T-helper 22 cell (primary cell): Measurements from ENCODE around the gene CMIP.

Experiments used
- DNase-seq: peaks from one replicate; pipeline ENCODE4 v3.0.0-alpha.2; 2020; ENCODE audit warnings: low read depth

Gene CMIP

GRCh38 chr16:81462683-81463082, 18.1 kb downstream of the CMIP start:
- no peak for DNase-seq

- DNase-seq, result no peak
Measured at GRCh38 chr16:81463296-81463890, 18.8 kb downstream of the CMIP start.

DNA sequence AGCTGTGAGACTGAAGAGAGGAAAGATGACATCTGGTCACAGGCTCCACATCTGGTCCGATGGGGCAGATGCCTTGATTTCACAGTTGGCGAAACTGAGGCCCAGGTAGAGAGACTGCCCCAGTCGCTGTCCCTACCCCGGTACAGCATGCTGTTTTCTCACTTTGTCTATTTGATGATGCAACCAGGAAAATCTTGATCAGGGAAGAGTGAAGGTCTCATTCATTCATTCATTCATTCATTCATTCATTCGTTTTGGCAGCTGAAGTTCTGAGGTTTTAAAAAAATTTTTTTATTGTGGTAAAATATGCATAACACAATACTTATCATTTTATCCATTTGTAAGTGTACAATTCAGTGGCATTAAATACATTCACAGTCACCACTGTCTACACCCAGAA, 19.7 kb downstream of the CMIP start:
- DNase-seq, result no peak

GRCh38 chr16:81465375-81465943, 20.9 kb downstream of the CMIP start:
- DNase-seq, result no peak

DNA sequence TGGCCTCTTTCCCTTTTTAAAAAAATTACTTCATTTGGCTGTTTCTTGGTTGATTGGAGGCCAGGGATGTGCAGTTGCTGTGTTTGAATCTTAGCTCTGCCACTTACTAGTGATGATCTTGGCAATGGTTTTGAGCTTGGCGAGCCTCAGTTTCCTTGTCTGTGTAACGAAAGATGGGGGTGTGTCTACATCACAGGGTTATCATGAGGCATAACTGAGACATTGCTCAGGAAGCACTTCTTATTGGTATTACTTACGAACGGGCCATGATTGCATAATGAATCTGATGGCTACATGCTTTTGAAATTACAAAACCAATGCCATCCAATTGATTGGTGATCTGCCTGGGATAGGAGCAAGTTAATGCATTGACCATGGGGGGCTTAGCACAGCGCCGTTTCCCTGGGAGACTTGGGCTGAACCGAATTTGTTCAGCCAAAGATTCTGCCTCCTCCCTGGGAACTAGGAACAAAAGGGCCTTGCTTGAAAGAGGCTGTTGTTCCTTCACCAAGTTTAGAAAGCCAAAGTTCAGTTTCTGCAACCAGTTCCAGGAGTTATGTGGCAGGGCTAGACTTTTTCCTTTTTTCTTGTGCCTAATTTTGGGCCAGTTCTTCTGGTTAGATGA, 21.9 kb downstream of the CMIP start:
- no peak for DNase-seq

DNA sequence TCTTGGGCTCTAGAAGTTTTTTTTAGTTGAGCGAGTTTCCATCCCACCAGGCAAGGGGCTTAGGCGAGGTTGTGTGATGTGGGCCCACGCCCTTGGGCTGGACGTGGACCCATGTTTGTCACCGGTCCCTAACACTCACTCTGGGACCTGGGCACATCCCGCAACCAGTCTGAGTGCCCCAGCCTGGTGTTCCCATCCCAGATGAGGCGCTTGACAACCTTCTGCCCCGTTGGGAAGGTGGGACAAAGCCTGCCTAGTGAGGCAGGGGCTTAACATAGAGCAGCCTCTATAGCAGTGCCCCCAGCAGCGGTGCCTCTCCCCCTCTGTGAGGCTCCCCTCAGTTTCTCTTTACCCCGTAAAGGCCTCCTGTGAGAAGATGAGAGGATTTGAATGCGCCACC, 22.5 kb downstream of the CMIP start:
- no peak for DNase-seq

DNA sequence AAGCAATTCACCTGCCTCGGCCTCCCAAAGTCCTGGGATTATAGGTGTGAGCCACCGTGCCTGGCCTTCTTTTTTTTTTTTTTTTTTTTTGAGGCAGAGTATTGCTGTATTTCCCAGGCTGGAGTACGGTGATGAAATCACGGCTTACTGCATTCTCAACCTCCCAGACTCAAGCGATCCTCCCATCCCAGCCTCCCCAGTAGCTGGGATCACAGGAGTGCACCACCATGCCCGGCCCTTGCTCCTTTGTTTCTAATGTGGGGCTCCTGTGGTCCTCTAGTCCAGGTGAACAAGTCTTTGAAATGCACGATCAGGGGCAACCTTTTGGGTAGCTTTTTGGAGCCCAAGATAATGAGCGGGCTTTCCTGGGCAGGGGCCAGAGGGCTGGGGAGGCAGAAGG, 23.2 kb downstream of the CMIP start:
- DNase-seq, result no peak

- DNase-seq, result no peak
Measured at GRCh38 chr16:81468269-81468902, 23.8 kb downstream of the CMIP start.

DNA sequence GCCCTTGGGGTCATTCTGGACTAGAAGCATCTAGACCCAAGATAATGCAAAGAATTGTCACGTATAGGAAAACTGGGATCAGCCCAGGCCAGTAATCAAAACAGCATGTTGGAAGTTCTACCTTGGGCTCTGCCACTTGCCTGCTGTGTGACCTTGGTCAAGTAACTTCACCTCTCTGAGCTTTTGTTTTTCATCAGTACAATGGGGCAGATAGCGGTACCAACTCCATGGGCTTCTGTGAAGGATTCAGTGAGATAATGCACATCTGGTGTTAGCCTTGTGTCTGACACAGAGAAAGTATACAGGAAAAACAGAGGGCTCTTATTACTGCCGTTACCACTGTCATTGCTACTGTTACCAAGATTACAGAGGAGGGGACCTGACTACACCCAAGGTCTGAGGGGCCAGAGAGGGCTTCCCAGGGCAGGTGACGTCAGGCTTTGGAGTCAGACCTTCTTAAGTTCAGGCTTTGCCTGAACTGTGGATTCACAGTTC, 24.6 kb downstream of the CMIP start:
- no peak for DNase-seq

- DNase-seq, result no peak
Measured at GRCh38 chr16:81469710-81470535, 25.3 kb downstream of the CMIP start.

- DNase-seq, result no peak
Measured at GRCh38 chr16:81470796-81471636, 26.4 kb downstream of the CMIP start.

- DNase-seq, result no peak
Measured at GRCh38 chr16:81471882-81472281, 27.3 kb downstream of the CMIP start.

GRCh38 chr16:81472391-81472790, 27.8 kb downstream of the CMIP start:
- no peak for DNase-seq

DNA sequence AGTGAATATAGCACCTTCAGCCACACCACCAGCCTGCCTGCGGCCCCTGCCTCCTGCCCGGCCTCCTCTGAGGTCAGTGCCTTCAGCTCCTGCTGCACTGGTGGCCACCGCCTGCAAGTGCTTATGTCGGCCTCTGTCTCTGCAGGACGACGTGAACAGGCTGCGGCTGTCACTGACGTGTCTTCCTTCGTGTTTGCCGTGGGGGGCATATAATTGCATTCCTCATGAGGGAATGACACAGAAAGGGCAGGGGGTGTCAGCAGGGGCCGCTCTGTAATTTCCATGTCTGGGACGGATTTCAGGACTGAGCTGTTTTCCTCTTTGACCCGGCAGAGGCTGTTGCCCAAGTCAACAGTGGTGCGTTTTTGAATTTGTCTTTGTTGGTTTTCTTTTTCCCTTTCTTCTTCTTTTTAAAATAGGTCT, 28.5 kb downstream of the CMIP start:
- DNase-seq, result no peak

DNA sequence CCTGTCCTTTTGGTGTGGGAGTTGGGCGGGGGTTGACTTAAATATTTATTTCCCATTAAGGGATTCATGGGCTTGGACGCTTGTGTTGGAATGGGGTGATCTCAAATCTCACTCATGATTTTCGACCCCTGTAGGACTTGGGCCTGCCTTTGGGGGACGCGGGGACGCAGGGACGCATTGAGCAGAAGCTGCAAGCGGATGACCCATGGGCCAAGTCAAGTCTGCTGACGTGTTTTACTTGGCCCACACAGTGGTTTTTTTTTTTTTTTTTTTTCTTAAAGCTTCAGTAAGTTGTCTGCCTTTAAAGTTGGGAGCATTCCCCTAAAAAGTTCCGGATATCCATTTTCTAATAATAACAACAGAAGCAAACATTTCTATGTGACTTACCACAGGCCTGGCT, 28.9 kb downstream of the CMIP start:
- no peak for DNase-seq

- no peak for DNase-seq
Measured at GRCh38 chr16:81473969-81474959, 29.7 kb downstream of the CMIP start.

- DNase-seq, result no peak
Measured at GRCh38 chr16:81477697-81478693, 33.4 kb downstream of the CMIP start.

GRCh38 chr16:81478876-81479511, 34.4 kb downstream of the CMIP start:
- no peak for DNase-seq
